Suprapubic skin (tissue), 4 donors: ENCODE measurements around the gene VASP.

Experiments used
- CTCF ChIP-seq, 2 donors: fragments of 200-600 bp in 1 of 2; fragments of 450-650 bp in 1 of 2; sonication (generic) in 1 of 2; IDR thresholded peaks; one replicate each; pipeline ENCODE4 v1.5.1; 2016 to 2019; ENCODE audit warnings: antibody characterized with exemption in 2 of 2, mild to moderate bottlenecking in 1 of 2, moderate library complexity in 1 of 2
- POLR2A ChIP-seq, 2 donors: fragments of 450-650 bp; IDR thresholded peaks; one replicate each; pipeline ENCODE4 v1.6.1; 2017; ENCODE audit warnings: antibody characterized with exemption in 2 of 2, mild to moderate bottlenecking in 2 of 2, moderate library complexity in 2 of 2
- POLR2AphosphoS5 ChIP-seq, 3 donors: sonication (generic); formaldehyde crosslinking; IDR thresholded peaks; one replicate each; pipeline ENCODE4 v1.6.1; 2017; ENCODE audit warnings: antibody characterized with exemption in 3 of 3

GRCh38 chr19:45478454-45479238, 28.6 kb upstream of the VASP start:
- TF ChIP-seq POLR2A (IDR thresholded peaks at IDR 0.05) (no peak), CTCF (IDR thresholded peaks at IDR 0.05) (peak; percentile 92 to 99), POLR2AphosphoS5 (IDR thresholded peaks at IDR 0.05) (peak in 1 of 3 donors; percentile 30)
